ENCODE data around the gene CABYR. TPM values are rescaled to one million over a fixed set of nuclear protein-coding genes. Genes with fewer than 3 reads are reported as not detected.

CABYR gene
- total and polyA plus RNA-seq, 5 donors = 0.25 to 0.91 (median 0.31) TPM

- 86% methylated on average over 4 of the region's 4 CpGs for WGBS
- ATAC-seq = no peak
- Histone ChIP-seq H3K4me3 (ENCODE audit: low read length) (no peak overlapping the region), H3K27ac (ENCODE audit: low read length) (no peak overlapping the region), H3K27me3 (ENCODE audit: control insufficient read depth, insufficient read depth) (no peaks in the 10 kb centered on the region), H3K9me3 (ENCODE audit: control insufficient read depth, low read length) (no peaks in the 10 kb centered on the region), H3K4me1 (ENCODE audit: control insufficient read depth, insufficient read depth, low read length) (no peaks in the 10 kb centered on the region)
- DNase-seq = no peak
- intact Hi-C loops (cut with DNase I) = loop anchor here in 3 of 4 donors (10.0 kb wide), 2 partner anchors 88 to 98 kb away; partner anchors contain the start of gene TTC39C (in 2 of the 3)
These were observed 26.4 kb upstream of the CABYR start for GRCh38 chr18:24112464-24112863.

- ATAC-seq = peak in 1 of 2 donors; percentile 44
- intact Hi-C loops (cut with DNase I) = loop anchor here in 3 of 4 donors (10.0 kb wide), 2 partner anchors 88 to 98 kb away; partner anchors contain the start of gene TTC39C (in 2 of the 3)
- Histone ChIP-seq H3K4me1 (ENCODE audit: control insufficient read depth, insufficient read depth, low read length) (no peaks in the 10 kb centered on the region), H3K27ac (ENCODE audit: low read length) (no peak overlapping the region), H3K4me3 (ENCODE audit: low read length) (no peak overlapping the region), H3K9me3 (ENCODE audit: control insufficient read depth, low read length) (no peaks in the 10 kb centered on the region), H3K27me3 (ENCODE audit: control insufficient read depth, insufficient read depth) (no peaks in the 10 kb centered on the region)
- WGBS = 88% methylated on average over 15 of the region's 15 CpGs
- DNase-seq = no peak
These were observed 25.8 kb upstream of the CABYR start for GRCh38 chr18:24112874-24113615.

DNA sequence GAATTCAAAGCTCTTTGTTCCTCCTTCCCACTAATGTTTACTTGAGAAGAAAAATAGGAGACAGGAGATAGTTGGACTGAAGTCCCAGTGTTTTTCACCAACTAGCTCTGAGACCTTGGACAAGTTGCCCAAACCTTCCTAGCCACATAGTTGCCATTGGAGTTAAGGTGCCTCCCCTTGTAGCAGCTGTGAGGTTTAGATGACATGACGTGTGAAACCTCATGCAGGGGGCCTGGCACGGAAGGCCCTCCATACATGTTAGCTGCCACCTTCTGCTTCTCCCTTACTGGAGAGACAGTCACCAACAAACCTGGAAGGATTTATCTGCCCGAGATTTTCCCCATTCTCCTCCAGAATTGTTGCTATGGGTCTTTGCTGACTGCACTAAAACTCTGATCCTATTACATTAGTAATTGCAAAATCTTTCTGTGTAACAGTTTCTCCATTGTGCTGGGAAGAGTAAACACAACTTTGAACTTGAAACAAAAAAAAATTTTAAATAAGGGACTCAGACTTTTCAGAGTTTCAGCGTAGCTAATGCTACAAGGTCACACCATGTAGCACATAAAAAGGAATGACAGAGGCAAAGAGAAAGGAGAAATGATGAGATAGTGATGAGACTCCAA is 23.8 kb upstream of the CABYR start:
- Histone ChIP-seq H3K9me3 (ENCODE audit: control insufficient read depth, low read length) (no peaks in the 10 kb centered on the region), H3K27ac (ENCODE audit: low read length) (no peak overlapping the region), H3K4me3 (ENCODE audit: low read length) (no peak overlapping the region), H3K27me3 (ENCODE audit: control insufficient read depth, insufficient read depth) (no peaks in the 10 kb centered on the region), H3K4me1 (ENCODE audit: control insufficient read depth, insufficient read depth, low read length) (no peaks in the 10 kb centered on the region)
- ATAC-seq (no peak), DNase-seq (no peak)
- WGBS = 85% methylated on average over 4 of the region's 4 CpGs
- intact Hi-C loops (cut with DNase I) = loop anchor here in 3 of 4 donors (5.0 to 10.0 kb wide), 3 partner anchors 90 to 158 kb away; partner anchors contain the start of gene TTC39C (in 2 of the 3)

GRCh38 chr18:24115628-24116027 is 23.2 kb upstream of the CABYR start:
- Histone ChIP-seq H3K9me3 (ENCODE audit: control insufficient read depth, low read length) (no peaks in the 10 kb centered on the region), H3K27ac (ENCODE audit: low read length) (no peak overlapping the region), H3K27me3 (ENCODE audit: control insufficient read depth, insufficient read depth) (no peaks in the 10 kb centered on the region), H3K4me1 (ENCODE audit: control insufficient read depth, insufficient read depth, low read length) (no peaks in the 10 kb centered on the region), H3K4me3 (ENCODE audit: low read length) (no peak overlapping the region)
- intact Hi-C loops (cut with DNase I) = loop anchor here in 3 of 4 donors (5.0 to 10.0 kb wide), 3 partner anchors 91 to 158 kb away; partner anchors contain the start of gene TTC39C (in 2 of the 3)
- 68% methylated on average over 2 of the region's 2 CpGs for WGBS
- DNase-seq (no peak), ATAC-seq (no peak)

DNA sequence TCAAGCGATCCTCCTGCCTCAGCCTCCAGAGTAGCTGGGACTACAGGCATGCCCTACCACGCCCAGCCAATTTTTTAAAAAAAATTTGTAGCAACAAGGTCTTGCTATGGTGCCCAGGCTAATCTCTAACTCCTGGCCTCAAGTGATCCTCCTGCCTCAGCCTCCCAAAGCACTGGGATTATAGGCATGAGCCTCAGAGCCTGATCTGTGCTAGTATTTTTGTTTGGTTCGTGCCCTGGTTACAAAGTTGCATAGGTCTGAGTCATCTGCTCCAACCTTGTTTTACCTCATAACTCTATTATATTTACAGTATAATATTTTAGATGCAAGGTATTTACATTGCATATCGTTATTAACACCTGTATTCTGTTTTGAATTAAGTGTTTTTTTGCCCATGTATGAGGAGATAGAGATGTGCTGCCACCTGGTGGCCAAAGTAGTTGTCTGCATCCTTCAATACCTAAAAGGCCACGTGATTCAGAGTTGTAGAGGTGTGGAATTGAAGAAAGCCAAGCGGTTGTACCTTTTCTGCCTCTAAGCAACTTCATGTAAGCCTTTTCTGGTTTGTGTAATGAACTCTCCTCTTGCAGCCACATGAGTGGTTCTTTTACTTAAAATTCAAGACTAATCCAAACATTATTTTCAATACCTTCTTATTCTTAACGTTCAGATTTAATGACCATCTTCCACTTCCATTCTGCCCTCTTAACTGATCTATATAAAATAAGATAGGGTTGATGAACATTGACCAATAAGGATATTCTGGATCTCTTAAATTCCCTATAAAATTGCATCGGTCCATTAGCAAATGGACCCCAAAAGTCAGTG is 19.9 kb upstream of the CABYR start:
- 63% methylated on average over 8 of the region's 8 CpGs for WGBS
- intact Hi-C loops (cut with DNase I) = loop anchor here in 3 of 4 donors (5.0 to 10.0 kb wide), 3 partner anchors 94 to 162 kb away; partner anchors contain the start of gene TTC39C (in 2 of the 3)
- Histone ChIP-seq H3K27me3 (ENCODE audit: control insufficient read depth, insufficient read depth) (no peaks in the 10 kb centered on the region), H3K4me1 (ENCODE audit: control insufficient read depth, insufficient read depth, low read length) (no peaks in the 10 kb centered on the region), H3K9me3 (ENCODE audit: control insufficient read depth, low read length) (no peaks in the 10 kb centered on the region), H3K4me3 (ENCODE audit: low read length) (no peak overlapping the region), H3K27ac (ENCODE audit: low read length) (no peak overlapping the region)
- peak; percentile 60 to 89 (median 70) for DNase-seq
- ATAC-seq = peak; percentile 46 to 74

DNA sequence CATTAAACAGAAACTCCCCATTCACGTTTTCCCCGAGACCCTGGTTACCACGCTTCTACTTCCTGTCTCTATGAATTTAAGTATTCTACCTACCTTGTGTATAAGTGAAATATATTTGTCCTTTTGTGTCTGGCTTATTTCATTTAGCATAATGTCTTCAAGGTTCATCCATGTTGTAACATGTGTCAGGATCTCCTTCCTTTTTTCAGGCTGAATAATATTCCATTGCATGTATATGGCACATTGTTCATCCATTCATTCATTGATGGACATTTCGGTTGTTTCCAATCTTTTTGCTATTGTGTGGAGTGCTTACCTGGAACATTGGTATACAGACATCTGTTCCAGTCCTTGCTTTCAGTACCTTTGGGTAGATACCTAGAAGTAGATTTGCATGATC is 18.2 kb upstream of the CABYR start:
- WGBS = 92% methylated on average over 4 of the region's 4 CpGs
- Histone ChIP-seq H3K4me3 (ENCODE audit: low read length) (no peak overlapping the region), H3K4me1 (ENCODE audit: control insufficient read depth, insufficient read depth, low read length) (no peaks in the 10 kb centered on the region), H3K27ac (ENCODE audit: low read length) (no peak overlapping the region), H3K9me3 (ENCODE audit: control insufficient read depth, low read length) (no peaks in the 10 kb centered on the region), H3K27me3 (ENCODE audit: control insufficient read depth, insufficient read depth) (no peaks in the 10 kb centered on the region)
- ATAC-seq (no peak), DNase-seq (no peak)
- intact Hi-C loops (cut with DNase I) = no loop called here

DNA sequence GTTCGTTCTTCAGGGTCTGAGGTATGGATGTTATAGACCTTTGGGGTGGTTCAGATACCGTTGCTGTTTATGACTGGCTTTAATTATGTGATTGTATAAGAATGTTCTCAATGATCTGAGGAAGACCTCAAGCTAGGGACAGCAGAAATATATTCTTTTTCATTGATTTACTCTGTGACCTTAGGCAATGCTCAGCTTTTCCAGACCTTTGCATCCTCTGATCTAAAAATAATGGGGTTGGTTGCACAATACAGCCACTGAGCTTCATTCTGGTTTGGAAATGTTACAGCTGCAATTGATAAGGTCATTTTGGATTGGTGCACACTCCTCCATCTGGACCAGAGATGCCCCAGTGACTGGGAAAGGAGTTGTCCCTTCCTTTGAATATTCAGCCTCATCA is 17.2 kb upstream of the CABYR start:
- 94% methylated on average over 2 of the region's 2 CpGs for WGBS
- intact Hi-C loops (cut with DNase I) = no loop called here
- H3K4me3 ChIP-seq (ENCODE audit: low read length) = no peak overlapping the region
- H3K9me3 ChIP-seq (ENCODE audit: control insufficient read depth, low read length) = no peaks in the 10 kb centered on the region
- DNase-seq = no peak
- H3K27ac ChIP-seq (ENCODE audit: low read length) = no peak overlapping the region
- no peaks in the 10 kb centered on the region for H3K4me1 ChIP-seq (ENCODE audit: control insufficient read depth, insufficient read depth, low read length)
- no peaks in the 10 kb centered on the region for H3K27me3 ChIP-seq (ENCODE audit: control insufficient read depth, insufficient read depth)
- ATAC-seq = no peak

DNA sequence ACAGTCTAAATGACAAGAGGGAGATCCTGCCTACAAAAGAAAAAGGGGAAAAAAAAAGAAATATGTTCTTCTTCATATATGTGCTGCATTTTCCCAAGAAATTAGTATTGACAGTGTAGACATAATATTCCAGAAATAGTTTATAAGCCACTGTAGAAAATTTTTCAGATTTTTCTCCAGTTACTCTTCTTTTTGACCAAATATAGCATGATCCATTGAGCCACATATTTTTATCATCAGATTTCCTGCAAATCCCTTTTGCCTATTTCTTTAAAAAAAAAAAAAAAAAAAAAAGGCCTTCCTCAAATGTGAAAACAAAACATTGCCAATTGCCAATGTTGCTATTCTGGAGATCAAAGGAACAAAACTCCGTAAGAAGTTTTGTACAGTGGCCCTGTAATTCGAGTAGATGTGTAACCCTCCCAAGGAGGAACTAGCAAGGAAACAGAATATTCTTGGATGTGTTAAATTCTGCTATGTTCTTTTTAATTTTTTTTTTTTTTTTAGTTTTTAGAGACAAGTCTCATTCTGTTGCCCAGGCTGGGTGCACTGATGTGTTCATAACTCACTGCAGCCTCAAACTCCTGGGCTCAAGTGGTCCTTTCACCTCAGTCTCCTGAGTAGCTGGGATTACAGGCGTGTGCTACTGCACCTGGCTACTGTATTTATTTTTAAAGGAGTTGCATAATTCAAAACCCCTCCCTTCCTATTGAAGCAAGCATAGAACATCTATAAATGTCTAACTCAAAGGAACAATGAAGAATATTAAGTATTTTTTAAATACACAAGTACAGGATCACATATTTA is 12.5 kb upstream of the CABYR start:
- H3K4me3 ChIP-seq (ENCODE audit: low read length) = no peak overlapping the region
- H3K27ac ChIP-seq (ENCODE audit: low read length) = no peak overlapping the region
- no peak for DNase-seq
- no peaks in the 10 kb centered on the region for H3K27me3 ChIP-seq (ENCODE audit: control insufficient read depth, insufficient read depth)
- no peak for ATAC-seq
- H3K4me1 ChIP-seq (ENCODE audit: control insufficient read depth, insufficient read depth, low read length) = no peaks in the 10 kb centered on the region
- intact Hi-C loops (cut with DNase I) = no loop called here
- no peaks in the 10 kb centered on the region for H3K9me3 ChIP-seq (ENCODE audit: control insufficient read depth, low read length)
- WGBS = 56% methylated on average over 3 of the region's 3 CpGs

- no peak for ATAC-seq
- Histone ChIP-seq H3K4me1 (ENCODE audit: control insufficient read depth, insufficient read depth, low read length) (no peaks in the 10 kb centered on the region), H3K27me3 (ENCODE audit: control insufficient read depth, insufficient read depth) (no peaks in the 10 kb centered on the region), H3K4me3 (ENCODE audit: low read length) (no peak overlapping the region), H3K27ac (ENCODE audit: low read length) (no peak overlapping the region), H3K9me3 (ENCODE audit: control insufficient read depth, low read length) (no peaks in the 10 kb centered on the region)
- no peak for DNase-seq
- intact Hi-C loops (cut with DNase I) = no loop called here
- WGBS = 90% methylated on average over 3 of the region's 3 CpGs
These were observed 11.1 kb upstream of the CABYR start for GRCh38 chr18:24127735-24128134.

GRCh38 chr18:24128700-24129099 is 10.2 kb upstream of the CABYR start:
- WGBS = 98% methylated on average over 4 of the region's 4 CpGs
- no peak overlapping the region for H3K27ac ChIP-seq (ENCODE audit: low read length)
- no peak overlapping the region for H3K4me3 ChIP-seq (ENCODE audit: low read length)
- intact Hi-C loops (cut with DNase I) = no loop called here
- H3K4me1 ChIP-seq (ENCODE audit: control insufficient read depth, insufficient read depth, low read length) = no peaks in the 10 kb centered on the region
- H3K27me3 ChIP-seq (ENCODE audit: control insufficient read depth, insufficient read depth) = no peaks in the 10 kb centered on the region
- DNase-seq = no peak
- H3K9me3 ChIP-seq (ENCODE audit: control insufficient read depth, low read length) = no peaks in the 10 kb centered on the region
- no peak for ATAC-seq

Measured in right cardiac atrium (tissue), 5 donors.